ENCODE results near the gene RYR2.

- TF ChIP-seq CTCF (IDR thresholded peaks at IDR 0.05) (no peak), POLR2A (IDR thresholded peaks at IDR 0.05) (no peak), POLR2AphosphoS5 (IDR thresholded peaks at IDR 0.05) (no peak)
Measured at GRCh38 chr1:237007147-237007881, 34.7 kb upstream of the RYR2 start.
